ENCODE data around the gene PCP4L1. TPM values are rescaled to one million over a fixed set of nuclear protein-coding genes. Genes with fewer than 3 reads are reported as not detected.

The PCP4L1 gene
- total RNA-seq, 1 donor from 2014 or later, result not detected

DNA sequence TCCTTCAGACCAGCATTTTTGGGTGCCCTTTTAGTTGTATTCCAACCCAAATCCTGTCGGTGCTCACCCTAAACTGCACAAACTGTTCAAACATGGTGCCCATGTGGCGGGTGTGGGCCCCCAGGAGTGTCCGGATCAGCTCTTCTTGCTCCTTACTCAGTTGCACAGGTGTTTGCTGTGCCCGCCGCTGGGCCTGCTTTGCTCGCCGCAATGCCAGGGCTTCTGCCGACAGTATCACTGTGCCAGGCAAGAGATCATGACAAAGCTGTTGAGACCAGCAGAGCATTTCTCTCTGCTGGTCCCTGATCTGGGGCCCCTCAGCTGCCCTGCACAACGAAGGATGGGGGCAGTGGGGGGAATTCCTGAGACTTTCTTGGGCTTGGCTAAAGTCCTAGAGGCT is 25.4 kb upstream of the PCP4L1 start:
- H3K36me3 ChIP-seq, result peaks cover 12 to 25% of the 10 kb centered on the region in 2 donors
- no peak for DNase-seq (ENCODE audit: low spot score in 2 of 2)
- no peak overlapping the region for H3K4me3 ChIP-seq
- no peaks in the 10 kb centered on the region for H3K4me1 ChIP-seq
- intact Hi-C loops (cut with DNase I), result no loop called here
- H3K27me3 ChIP-seq, result no peaks in the 10 kb centered on the region
- TF ChIP-seq, protein P1, sequence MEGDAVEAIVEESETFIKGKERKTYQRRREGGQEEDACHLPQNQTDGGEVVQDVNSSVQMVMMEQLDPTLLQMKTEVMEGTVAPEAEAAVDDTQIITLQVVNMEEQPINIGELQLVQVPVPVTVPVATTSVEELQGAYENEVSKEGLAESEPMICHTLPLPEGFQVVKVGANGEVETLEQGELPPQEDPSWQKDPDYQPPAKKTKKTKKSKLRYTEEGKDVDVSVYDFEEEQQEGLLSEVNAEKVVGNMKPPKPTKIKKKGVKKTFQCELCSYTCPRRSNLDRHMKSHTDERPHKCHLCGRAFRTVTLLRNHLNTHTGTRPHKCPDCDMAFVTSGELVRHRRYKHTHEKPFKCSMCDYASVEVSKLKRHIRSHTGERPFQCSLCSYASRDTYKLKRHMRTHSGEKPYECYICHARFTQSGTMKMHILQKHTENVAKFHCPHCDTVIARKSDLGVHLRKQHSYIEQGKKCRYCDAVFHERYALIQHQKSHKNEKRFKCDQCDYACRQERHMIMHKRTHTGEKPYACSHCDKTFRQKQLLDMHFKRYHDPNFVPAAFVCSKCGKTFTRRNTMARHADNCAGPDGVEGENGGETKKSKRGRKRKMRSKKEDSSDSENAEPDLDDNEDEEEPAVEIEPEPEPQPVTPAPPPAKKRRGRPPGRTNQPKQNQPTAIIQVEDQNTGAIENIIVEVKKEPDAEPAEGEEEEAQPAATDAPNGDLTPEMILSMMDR (IDR thresholded peaks at IDR 0.05), result no peak
- no peak overlapping the region for H3K27ac ChIP-seq
- no peaks in the 10 kb centered on the region for H3K9me3 ChIP-seq

DNA sequence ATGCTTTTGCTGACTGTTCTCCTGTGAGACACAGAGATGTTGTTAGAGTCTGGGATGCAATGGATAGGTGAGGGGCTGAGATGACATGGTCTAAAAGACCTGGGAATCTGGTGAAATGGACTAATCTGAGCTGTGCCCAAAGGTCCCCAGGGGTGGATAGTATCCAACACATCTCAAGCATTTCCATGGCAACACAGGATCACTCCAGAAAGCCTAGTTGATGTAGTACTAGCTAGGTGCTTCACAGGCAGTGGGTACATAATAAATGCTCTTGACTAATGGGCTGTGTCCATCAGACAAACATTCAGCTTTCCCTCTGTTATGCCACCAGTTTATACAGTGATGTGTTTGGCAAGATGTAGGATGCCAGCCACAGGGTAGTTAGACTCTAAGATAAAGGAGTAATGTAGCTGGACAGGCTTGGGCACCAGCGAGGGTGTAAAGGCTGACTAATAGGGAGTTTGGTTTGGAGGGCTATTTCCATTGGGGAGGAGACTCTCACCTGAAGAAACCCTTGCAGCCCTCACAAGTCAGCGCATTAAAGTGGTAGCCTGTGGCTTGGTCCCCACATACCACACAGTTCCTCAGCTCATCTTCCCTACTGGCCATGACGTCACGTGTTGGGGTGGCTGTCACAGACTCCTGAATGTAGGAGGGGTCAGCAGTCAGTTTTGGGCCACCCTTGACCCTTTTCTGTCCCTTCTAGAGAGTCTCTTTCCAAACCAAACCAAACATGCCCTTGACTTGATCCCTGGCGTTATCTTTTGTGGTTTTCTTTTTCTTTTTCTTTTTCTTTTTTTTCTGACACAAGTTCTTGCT is 22.4 kb upstream of the PCP4L1 start:
- intact Hi-C loops (cut with DNase I), result no loop called here
- Histone ChIP-seq H3K9me3 (no peaks in the 10 kb centered on the region), H3K4me1 (no peaks in the 10 kb centered on the region), H3K4me3 (no peak overlapping the region), H3K36me3 (no peaks in the 10 kb centered on the region), H3K27me3 (no peaks in the 10 kb centered on the region), H3K27ac (no peak overlapping the region)
- DNase-seq (ENCODE audit: low spot score in 2 of 2), result no peak
- TF ChIP-seq, protein P1 (IDR thresholded peaks at IDR 0.05), result no peak

DNA sequence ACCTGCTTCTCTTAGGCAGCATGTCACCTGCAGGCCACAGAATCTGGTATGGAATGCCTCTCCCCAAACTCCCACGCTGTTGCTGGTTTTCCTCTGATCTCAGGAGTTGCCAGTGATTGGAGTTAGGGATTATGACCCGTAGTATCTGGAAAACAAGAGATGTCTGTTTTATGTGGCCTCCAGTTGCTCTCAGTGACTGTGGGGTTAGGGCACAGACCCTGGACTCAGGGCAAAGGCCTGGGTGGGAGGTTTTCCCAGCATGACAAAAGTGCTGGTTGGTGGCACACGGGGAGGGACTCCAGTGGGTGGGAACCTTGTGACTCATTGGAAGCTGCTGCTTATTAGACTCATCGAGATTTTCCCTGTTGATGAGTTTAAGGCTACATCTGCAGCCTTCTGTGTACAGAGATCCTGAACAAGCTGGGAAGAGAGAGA is 20.5 kb upstream of the PCP4L1 start, which contains the start of gene NR1I3:
TSS of gene NR1I3 (minus strand) at position 165 of the 435 bp plus-strand sequence. CDS start 1,638 bp downstream, outside the sequence.
- H3K27ac ChIP-seq, result no peak within 1 kb of the TSS
- intact Hi-C loops (cut with DNase I), result no loop called here
- no peak within 1 kb of the TSS for H3K4me3 ChIP-seq
- no peak for DNase-seq (ENCODE audit: low spot score in 2 of 2)
- no peaks in the 10 kb centered on the region for H3K36me3 ChIP-seq
- no peaks in the 10 kb centered on the region for H3K9me3 ChIP-seq
- no peaks in the 10 kb centered on the region for H3K4me1 ChIP-seq
- no peaks in the 10 kb centered on the region for H3K27me3 ChIP-seq
- TF ChIP-seq, protein P1 (IDR thresholded peaks at IDR 0.05), result no peak

DNA sequence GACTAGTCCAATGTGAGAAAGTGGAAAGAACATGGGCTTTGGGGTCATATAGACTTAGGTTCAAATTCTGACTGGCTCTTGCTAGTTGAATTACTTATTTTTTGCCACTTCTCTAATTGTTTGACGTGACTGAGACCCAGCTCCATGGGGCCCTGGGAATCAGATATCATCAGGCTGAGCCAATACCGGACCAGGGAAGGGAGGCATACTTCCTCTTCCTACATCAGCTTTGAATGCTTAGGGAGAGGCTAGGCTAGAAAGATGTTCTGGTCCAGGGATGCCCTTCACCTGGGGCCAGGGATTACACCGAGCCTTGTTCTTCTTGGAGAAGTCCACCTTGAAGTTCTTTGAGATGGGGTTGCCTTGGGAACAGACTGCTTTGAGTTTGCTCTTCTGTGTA is 16.9 kb upstream of the PCP4L1 start:
- TF ChIP-seq, protein P1 (IDR thresholded peaks at IDR 0.05), result no peak
- no peaks in the 10 kb centered on the region for H3K36me3 ChIP-seq
- no peaks in the 10 kb centered on the region for H3K9me3 ChIP-seq
- no peak overlapping the region for H3K4me3 ChIP-seq
- intact Hi-C loops (cut with DNase I), result no loop called here
- DNase-seq (ENCODE audit: low spot score in 2 of 2), result no peak
- H3K27me3 ChIP-seq, result no peaks in the 10 kb centered on the region
- H3K27ac ChIP-seq, result no peak overlapping the region
- no peaks in the 10 kb centered on the region for H3K4me1 ChIP-seq

DNA sequence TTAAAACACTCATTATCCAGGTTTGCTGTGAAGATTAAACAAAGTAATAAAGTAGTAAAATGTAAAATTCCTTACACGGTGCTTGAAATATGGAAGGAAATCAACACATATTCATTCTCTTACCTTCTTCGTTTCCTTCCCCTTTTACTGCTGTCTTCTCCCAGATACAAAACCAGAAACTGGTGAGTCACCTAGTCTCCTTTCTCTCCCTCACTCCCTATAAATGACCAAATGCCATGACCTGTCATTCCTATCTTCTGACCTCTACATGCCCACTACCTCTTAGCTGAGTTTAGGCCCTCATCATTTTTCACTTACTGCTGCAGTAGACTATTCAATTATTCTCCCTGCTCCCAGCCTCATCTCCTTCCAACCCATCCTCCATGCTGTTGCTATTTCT is 16.2 kb upstream of the PCP4L1 start:
- H3K27me3 ChIP-seq, result no peaks in the 10 kb centered on the region
- H3K36me3 ChIP-seq, result no peaks in the 10 kb centered on the region
- intact Hi-C loops (cut with DNase I), result no loop called here
- DNase-seq (ENCODE audit: low spot score in 2 of 2), result no peak
- H3K4me1 ChIP-seq, result no peaks in the 10 kb centered on the region
- H3K4me3 ChIP-seq, result no peak overlapping the region
- no peak overlapping the region for H3K27ac ChIP-seq
- TF ChIP-seq, protein P1 (IDR thresholded peaks at IDR 0.05), result no peak
- no peaks in the 10 kb centered on the region for H3K9me3 ChIP-seq

All from ascending aorta (tissue), 2 donors.